GM18861 (cell line): ENCODE data around the gene HNRNPAB.

ENCODE experiments used
- ATAC-seq: cut with Tn5 transposase; IDR thresholded peaks from one replicate; pipeline ENCODE4 v1.9.1; 2021; ENCODE audit not compliant: unreplicated experiment

Gene HNRNPAB

GRCh38 chr5:178211095-178212048, 7.0 kb downstream of the HNRNPAB start:
- no peak for ATAC-seq

- ATAC-seq, result no peak
Measured at GRCh38 chr5:178212241-178213002, 8.1 kb downstream of the HNRNPAB start.

- ATAC-seq, result no peak
Measured at GRCh38 chr5:178213003-178213461, 8.7 kb downstream of the HNRNPAB start.

- no peak for ATAC-seq
Measured at GRCh38 chr5:178213748-178214151, 9.4 kb downstream of the HNRNPAB start.

GRCh38 chr5:178214160-178214803, 9.9 kb downstream of the HNRNPAB start:
- no peak for ATAC-seq

GRCh38 chr5:178215280-178216002, 11.1 kb downstream of the HNRNPAB start:
- ATAC-seq, result no peak

GRCh38 chr5:178216088-178216534, 11.8 kb downstream of the HNRNPAB start:
- ATAC-seq, result no peak

- ATAC-seq, result no peak
Measured at GRCh38 chr5:178216779-178217178, 12.4 kb downstream of the HNRNPAB start.

- no peak for ATAC-seq
Measured at GRCh38 chr5:178218237-178218776, 14.0 kb downstream of the HNRNPAB start.

GRCh38 chr5:178218827-178219226, 14.5 kb downstream of the HNRNPAB start:
- ATAC-seq, result no peak

- ATAC-seq, result no peak
Measured at GRCh38 chr5:178221282-178221681, 16.9 kb downstream of the HNRNPAB start.

- ATAC-seq, result no peak
Measured at GRCh38 chr5:178221853-178222252, 17.5 kb downstream of the HNRNPAB start.

- no peak for ATAC-seq
Measured at GRCh38 chr5:178222292-178222691, 18.0 kb downstream of the HNRNPAB start.

- ATAC-seq, result no peak
Measured at GRCh38 chr5:178223196-178223773, 19.0 kb downstream of the HNRNPAB start.

- no peak for ATAC-seq
Measured at GRCh38 chr5:178223828-178224335, 19.5 kb downstream of the HNRNPAB start.

- no peak for ATAC-seq
Measured at GRCh38 chr5:178224403-178224802, 20.1 kb downstream of the HNRNPAB start.

- no peak for ATAC-seq
Measured at GRCh38 chr5:178225174-178225573, 20.8 kb downstream of the HNRNPAB start.

GRCh38 chr5:178227138-178227659, 22.9 kb downstream of the HNRNPAB start:
- ATAC-seq, result no peak

- no peak for ATAC-seq
Measured at GRCh38 chr5:178227929-178228328, 23.6 kb downstream of the HNRNPAB start.
